ENCODE data around the gene PPFIA4. TPM values are rescaled to one million over a fixed set of nuclear protein-coding genes. Genes with fewer than 3 reads are reported as not detected.

PPFIA4 gene
- total and polyA plus RNA-seq, 2 donors (not counting 3 experiments of a cell fraction or from before 2014, with no cell fraction given): 0.17 to 0.22 TPM

DNA sequence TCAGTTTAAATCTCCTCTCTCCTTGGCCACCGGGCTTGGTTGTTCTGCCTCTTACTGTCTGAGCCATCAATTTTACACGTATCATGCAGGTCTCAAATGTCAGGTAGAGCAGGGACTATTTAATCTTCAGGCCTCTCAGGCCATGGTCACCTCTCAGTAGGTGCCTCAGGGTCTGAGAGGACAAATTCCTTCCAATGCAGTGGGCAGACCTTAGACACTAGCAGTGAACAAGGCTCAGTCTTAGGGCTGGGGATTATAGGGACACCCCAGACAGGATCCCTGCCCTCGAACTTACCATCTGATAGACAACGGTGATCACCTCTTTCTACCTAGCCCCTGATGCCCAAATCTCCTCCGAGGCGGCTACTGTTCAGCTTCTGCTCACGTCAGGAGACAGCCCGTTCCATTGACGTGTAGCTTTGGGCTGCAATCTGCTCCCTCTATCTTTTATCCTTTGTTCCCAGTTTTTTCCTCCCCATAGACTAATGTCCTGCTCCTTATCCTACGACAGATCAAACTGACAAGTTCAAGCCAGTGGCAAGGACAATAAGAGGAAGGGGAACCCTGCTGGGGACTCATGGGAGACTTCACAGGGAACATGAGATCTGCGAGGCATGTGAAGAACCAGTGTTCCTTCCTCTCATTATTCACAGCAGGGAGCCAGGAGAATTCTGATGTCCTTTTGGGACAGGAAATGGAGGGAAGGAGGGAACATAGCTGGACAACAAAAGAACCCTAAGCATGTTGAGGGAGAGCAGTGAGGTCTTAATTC lies 60.9 kb downstream of the PPFIA4 start:
- Histone ChIP-seq H3K9me1 (replicated peaks; ENCODE audit: control insufficient read depth, extremely low read depth, insufficient read depth, low read length) (no peaks in the 10 kb centered on the region), H3K79me2 (ENCODE audit: control insufficient read depth, insufficient read depth, low read length) (no peaks in the 10 kb centered on the region), H3K36me3 (ENCODE audit: control insufficient read depth in 2 of 2, extremely low read depth in 1 of 2, insufficient read depth in 2 of 2, low read length in 2 of 2) (no peaks in the 10 kb centered on the region), H3K9ac (replicated peaks; ENCODE audit: extremely low read depth, insufficient read depth, low read length) (no peak overlapping the region), H3K27ac (ENCODE audit: insufficient read depth, low read depth, low read length) (no peak overlapping the region), H3K27me3 (ENCODE audit: control insufficient read depth in 2 of 2, insufficient read depth in 2 of 2, low read length in 2 of 2) (peaks cover 1 to 4% of the 10 kb centered on the region in 2 experiments), H3K4me1 (ENCODE audit: control insufficient read depth, extremely low read depth, insufficient read depth, low read length) (no peaks in the 10 kb centered on the region), H3K4me2 (ENCODE audit: insufficient read depth, low read length) (no peak overlapping the region), H2AFZ (ENCODE audit: low read depth, low read length) (no peak overlapping the region), H3K9me3 (replicated peaks; ENCODE audit: control insufficient read depth, insufficient read depth, low read length) (no peaks in the 10 kb centered on the region), H4K20me1 (replicated peaks; ENCODE audit: control insufficient read depth, extremely low read depth, insufficient read depth, low read length) (no peaks in the 10 kb centered on the region), H3K4me3 (replicated peaks in 1 of 3; ENCODE audit: insufficient read depth in 1 of 3, low read depth in 1 of 3, low read length in 3 of 3) (no peak overlapping the region)
- ChIA-PET CTCF (interaction anchor here (0.6 to 2.3 kb wide), 4 partner anchors 14 to 129 kb away, joined by 3 to 7 read pairs (median 4); partner anchors contain the start of gene ADORA1), POLR2A (no interaction called here)
- no TSS peak for BruUV-seq (replicated peaks)
- intact Hi-C loops (cut with micrococcal nuclease): no loop called here
- no peak for FAIRE-seq
- TF ChIP-seq JUN (IDR thresholded peaks at IDR 0.05; ENCODE audit: borderline replicate concordance, insufficient read depth, insufficient read length, low read depth): no peak
- dilution Hi-C loops (cut with MboI; ENCODE audit: extremely low pct_ligation_motif_present, low sequenced_read_pairs): no loop called here
- DNase-seq (ENCODE audit: low read depth, low spot score): no peak

DNA sequence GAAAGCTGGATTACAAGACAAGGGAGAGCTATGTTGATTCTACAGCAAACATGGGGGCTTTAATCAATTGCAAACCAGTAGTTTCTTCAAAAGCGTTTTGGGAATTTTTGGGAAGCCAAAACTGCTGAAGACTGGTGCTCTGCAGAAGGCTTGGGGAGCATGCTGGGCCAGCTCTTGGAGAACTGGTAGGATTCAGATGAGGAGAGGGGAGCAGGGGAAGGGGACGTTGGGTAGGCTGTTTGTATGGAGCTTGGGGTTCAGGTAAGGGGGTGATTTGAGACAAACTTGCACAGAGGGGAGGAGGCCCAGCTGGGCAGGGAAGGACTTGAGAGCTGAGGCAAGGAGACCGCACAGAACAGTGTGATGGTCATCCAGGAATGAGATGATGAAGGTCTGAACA lies 62.1 kb downstream of the PPFIA4 start:
- H2AFZ ChIP-seq (ENCODE audit: low read depth, low read length): no peak overlapping the region
- H3K27ac ChIP-seq (ENCODE audit: insufficient read depth, low read depth, low read length): no peak overlapping the region
- no peak for FAIRE-seq
- TF ChIP-seq GATA2 (IDR thresholded peaks at IDR 0.05; ENCODE audit: insufficient read depth, insufficient read length, low read depth, low read length) (no peak), FOS (IDR thresholded peaks at IDR 0.05; ENCODE audit: borderline replicate concordance, insufficient read depth, low read length) (no peak), POLR2A (IDR thresholded peaks at IDR 0.05; ENCODE audit: low read depth, low read length) (no peak), POLR2AphosphoS5 (IDR thresholded peaks at IDR 0.05; ENCODE audit: insufficient read depth, low read depth, low read length) (no peak), JUN (IDR thresholded peaks at IDR 0.05; ENCODE audit: borderline replicate concordance, insufficient read depth, insufficient read length, low read depth) (no peak), EZH2 (IDR thresholded peaks at IDR 0.05; ENCODE audit: borderline replicate concordance, low read depth, low read length, severe bottlenecking) (no peak), MYC (IDR thresholded peaks at IDR 0.05; ENCODE audit: low read depth, low read length) (no peak)
- TF ChIP-seq, protein P1, sequence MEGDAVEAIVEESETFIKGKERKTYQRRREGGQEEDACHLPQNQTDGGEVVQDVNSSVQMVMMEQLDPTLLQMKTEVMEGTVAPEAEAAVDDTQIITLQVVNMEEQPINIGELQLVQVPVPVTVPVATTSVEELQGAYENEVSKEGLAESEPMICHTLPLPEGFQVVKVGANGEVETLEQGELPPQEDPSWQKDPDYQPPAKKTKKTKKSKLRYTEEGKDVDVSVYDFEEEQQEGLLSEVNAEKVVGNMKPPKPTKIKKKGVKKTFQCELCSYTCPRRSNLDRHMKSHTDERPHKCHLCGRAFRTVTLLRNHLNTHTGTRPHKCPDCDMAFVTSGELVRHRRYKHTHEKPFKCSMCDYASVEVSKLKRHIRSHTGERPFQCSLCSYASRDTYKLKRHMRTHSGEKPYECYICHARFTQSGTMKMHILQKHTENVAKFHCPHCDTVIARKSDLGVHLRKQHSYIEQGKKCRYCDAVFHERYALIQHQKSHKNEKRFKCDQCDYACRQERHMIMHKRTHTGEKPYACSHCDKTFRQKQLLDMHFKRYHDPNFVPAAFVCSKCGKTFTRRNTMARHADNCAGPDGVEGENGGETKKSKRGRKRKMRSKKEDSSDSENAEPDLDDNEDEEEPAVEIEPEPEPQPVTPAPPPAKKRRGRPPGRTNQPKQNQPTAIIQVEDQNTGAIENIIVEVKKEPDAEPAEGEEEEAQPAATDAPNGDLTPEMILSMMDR (IDR thresholded peaks at IDR 0.05; ENCODE audit: extremely low read depth in 1 of 2, insufficient read depth in 1 of 2, low read depth in 1 of 2, low read length in 2 of 2): no peak
- TF ChIP-seq, protein P2, sequence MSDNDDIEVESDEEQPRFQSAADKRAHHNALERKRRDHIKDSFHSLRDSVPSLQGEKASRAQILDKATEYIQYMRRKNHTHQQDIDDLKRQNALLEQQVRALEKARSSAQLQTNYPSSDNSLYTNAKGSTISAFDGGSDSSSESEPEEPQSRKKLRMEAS (IDR thresholded peaks at IDR 0.05; ENCODE audit: insufficient read depth, insufficient read length): no peak
- dilution Hi-C loops (cut with MboI; ENCODE audit: extremely low pct_ligation_motif_present, low sequenced_read_pairs): no loop called here
- H3K9me1 ChIP-seq (replicated peaks; ENCODE audit: control insufficient read depth, extremely low read depth, insufficient read depth, low read length): no peaks in the 10 kb centered on the region
- H3K9ac ChIP-seq (replicated peaks; ENCODE audit: extremely low read depth, insufficient read depth, low read length): no peak overlapping the region
- H3K4me3 ChIP-seq (replicated peaks in 1 of 3; ENCODE audit: insufficient read depth in 1 of 3, low read depth in 1 of 3, low read length in 3 of 3): no peak overlapping the region
- POLR2A ChIA-PET: no interaction called here
- H3K4me1 ChIP-seq (ENCODE audit: control insufficient read depth, extremely low read depth, insufficient read depth, low read length): no peaks in the 10 kb centered on the region
- no TSS peak for BruUV-seq (replicated peaks)
- no peak for DNase-seq (ENCODE audit: low read depth, low spot score)
- peaks cover 0 to 4% of the 10 kb centered on the region in 2 experiments for H3K27me3 ChIP-seq (ENCODE audit: control insufficient read depth in 2 of 2, insufficient read depth in 2 of 2, low read length in 2 of 2)
- H3K9me3 ChIP-seq (replicated peaks; ENCODE audit: control insufficient read depth, insufficient read depth, low read length): no peaks in the 10 kb centered on the region
- CTCF ChIA-PET: no interaction called here
- no peaks in the 10 kb centered on the region for H3K79me2 ChIP-seq (ENCODE audit: control insufficient read depth, insufficient read depth, low read length)
- no peak overlapping the region for H3K4me2 ChIP-seq (ENCODE audit: insufficient read depth, low read length)
- H3K36me3 ChIP-seq (ENCODE audit: control insufficient read depth in 2 of 2, extremely low read depth in 1 of 2, insufficient read depth in 2 of 2, low read length in 2 of 2): no peaks in the 10 kb centered on the region
- intact Hi-C loops (cut with micrococcal nuclease): no loop called here
- H4K20me1 ChIP-seq (replicated peaks; ENCODE audit: control insufficient read depth, extremely low read depth, insufficient read depth, low read length): no peaks in the 10 kb centered on the region

All from endothelial cell of umbilical vein (primary cell).